ENCODE results near the gene EFCAB6. TPM values are rescaled to one million over a fixed set of nuclear protein-coding genes. Genes with fewer than 3 reads are reported as not detected.

EFCAB6 gene
- total RNA-seq, 1 donor from 2014 or later = 8.6 TPM

DNA sequence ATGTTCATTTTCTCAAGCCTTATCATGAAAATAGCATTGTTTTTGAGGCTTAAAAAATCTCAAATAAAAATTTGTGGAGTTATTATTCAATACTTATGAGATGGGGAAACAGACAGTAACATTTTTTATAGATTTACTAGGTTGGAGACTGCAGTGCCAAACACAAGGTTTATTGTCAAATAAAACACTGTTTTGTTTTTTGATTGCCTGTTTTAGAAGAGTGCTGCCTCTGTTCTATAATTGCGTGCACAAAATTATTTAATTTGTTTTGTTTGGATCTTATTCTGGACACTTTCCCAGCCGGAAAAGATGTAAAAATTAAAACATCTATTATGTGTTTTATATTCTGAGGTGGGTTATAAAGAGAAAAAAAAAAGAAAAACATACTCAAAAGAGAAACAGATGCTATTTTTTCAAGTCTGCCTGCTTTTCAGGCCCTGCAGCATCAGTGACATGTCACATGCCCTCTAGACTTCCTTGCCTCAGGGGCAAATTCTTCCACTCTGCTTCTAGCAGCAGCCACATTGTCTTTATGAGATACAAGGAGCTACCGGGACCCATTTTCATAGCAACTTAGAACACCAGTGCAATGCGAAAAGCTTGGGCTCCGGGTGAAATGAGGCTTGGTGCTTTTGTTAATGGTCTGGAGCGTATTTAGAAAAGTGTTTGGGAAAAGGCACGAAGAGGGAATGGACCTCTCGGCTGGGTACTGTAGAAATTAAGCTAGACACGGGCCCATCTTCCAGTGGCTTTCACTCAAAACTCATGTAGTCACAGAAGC is 77.5 kb downstream of the EFCAB6 start:
- H3K27me3 ChIP-seq = no peaks in the 10 kb centered on the region
- no peaks in the 10 kb centered on the region for H3K9me3 ChIP-seq
- no peaks in the 10 kb centered on the region for H3K4me1 ChIP-seq
- intact Hi-C loops (cut with DNase I) = no loop called here
- no peaks in the 10 kb centered on the region for H3K36me3 ChIP-seq
- no peak overlapping the region for H3K4me3 ChIP-seq
- no peak for DNase-seq (ENCODE audit: low spot score in 2 of 2)
- TF ChIP-seq, protein P1, sequence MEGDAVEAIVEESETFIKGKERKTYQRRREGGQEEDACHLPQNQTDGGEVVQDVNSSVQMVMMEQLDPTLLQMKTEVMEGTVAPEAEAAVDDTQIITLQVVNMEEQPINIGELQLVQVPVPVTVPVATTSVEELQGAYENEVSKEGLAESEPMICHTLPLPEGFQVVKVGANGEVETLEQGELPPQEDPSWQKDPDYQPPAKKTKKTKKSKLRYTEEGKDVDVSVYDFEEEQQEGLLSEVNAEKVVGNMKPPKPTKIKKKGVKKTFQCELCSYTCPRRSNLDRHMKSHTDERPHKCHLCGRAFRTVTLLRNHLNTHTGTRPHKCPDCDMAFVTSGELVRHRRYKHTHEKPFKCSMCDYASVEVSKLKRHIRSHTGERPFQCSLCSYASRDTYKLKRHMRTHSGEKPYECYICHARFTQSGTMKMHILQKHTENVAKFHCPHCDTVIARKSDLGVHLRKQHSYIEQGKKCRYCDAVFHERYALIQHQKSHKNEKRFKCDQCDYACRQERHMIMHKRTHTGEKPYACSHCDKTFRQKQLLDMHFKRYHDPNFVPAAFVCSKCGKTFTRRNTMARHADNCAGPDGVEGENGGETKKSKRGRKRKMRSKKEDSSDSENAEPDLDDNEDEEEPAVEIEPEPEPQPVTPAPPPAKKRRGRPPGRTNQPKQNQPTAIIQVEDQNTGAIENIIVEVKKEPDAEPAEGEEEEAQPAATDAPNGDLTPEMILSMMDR (IDR thresholded peaks at IDR 0.05) = no peak
- H3K27ac ChIP-seq = no peak overlapping the region

DNA sequence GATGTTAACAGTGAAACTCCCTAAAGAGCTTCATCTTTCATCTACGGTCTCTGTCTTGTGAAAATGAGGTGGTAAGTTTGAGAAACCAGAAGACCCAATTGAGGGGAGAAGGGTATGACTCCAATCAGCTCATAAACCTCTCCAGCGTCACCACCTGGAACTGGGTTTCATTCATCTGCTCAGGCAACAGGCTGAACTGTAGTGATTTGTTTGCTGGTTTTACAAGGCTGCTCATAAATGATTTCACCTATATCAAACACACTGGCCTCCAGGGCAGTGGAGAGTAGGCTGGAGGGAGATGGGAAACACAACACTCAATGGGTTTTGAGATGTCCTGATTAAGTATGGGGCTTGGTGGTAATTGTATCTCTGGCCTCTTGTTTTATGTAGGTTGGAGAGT is 79.0 kb downstream of the EFCAB6 start:
- Histone ChIP-seq H3K9me3 (no peaks in the 10 kb centered on the region), H3K4me3 (no peak overlapping the region), H3K4me1 (no peaks in the 10 kb centered on the region), H3K27me3 (no peaks in the 10 kb centered on the region), H3K27ac (no peak overlapping the region), H3K36me3 (no peaks in the 10 kb centered on the region)
- TF ChIP-seq, protein P1 (IDR thresholded peaks at IDR 0.05) = no peak
- intact Hi-C loops (cut with DNase I) = no loop called here
- DNase-seq (ENCODE audit: low spot score in 2 of 2) = no peak

DNA sequence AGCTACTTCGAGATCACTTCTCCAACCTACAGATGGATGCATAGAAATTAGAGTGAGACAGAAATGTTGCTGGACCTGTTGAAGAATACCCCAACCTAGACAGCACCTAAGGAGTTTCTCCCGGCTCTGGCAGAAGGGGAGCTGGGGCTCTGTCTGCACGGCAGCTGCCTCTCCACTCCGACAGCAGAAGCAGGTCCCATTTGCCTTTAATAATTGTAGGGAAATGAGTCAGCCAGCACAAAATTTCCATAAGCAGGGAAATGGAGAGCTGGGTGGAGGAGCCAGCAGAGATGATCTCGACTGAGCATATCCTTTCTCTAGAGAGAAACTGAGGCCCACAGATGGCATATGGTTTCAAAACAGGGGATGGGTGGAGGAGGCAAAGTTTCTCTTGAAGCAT is 80.1 kb downstream of the EFCAB6 start:
- H3K36me3 ChIP-seq = no peaks in the 10 kb centered on the region
- no peaks in the 10 kb centered on the region for H3K27me3 ChIP-seq
- no peaks in the 10 kb centered on the region for H3K4me1 ChIP-seq
- intact Hi-C loops (cut with DNase I) = no loop called here
- TF ChIP-seq, protein P1 (IDR thresholded peaks at IDR 0.05) = no peak
- no peak overlapping the region for H3K27ac ChIP-seq
- no peak for DNase-seq (ENCODE audit: low spot score in 2 of 2)
- H3K9me3 ChIP-seq = no peaks in the 10 kb centered on the region
- H3K4me3 ChIP-seq = no peak overlapping the region

DNA sequence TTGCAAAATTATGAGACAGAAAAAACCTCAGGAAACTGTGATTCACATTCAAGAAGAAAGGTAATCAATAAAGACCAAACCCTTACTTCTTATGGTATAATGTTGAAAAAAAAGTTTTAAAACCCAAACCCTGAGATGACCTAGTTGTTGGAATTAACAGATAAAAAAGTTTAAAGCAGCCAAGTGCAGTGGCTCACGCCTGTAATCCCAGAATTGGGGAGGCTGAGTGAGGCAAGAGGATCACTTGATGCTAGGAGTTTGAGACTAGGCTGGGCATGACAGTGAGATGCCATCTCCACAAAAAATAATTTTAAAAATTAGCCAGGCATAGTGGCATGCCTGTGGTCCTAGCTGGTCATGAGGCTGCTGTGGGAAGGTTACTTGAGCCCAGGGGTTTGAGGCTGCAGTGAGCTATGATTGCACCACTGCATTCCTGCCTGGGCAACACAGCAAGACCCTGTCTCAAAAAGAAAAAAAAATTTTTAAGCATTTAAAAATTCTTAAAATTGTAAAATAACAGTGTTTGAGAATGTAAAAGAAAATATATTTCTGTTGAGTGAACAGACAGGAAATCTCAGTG is 85.1 kb downstream of the EFCAB6 start:
- H3K9me3 ChIP-seq = no peaks in the 10 kb centered on the region
- no peak overlapping the region for H3K27ac ChIP-seq
- no peaks in the 10 kb centered on the region for H3K27me3 ChIP-seq
- H3K4me3 ChIP-seq = no peak overlapping the region
- H3K4me1 ChIP-seq = peaks cover 0 to 3% of the 10 kb centered on the region in 2 donors
- H3K36me3 ChIP-seq = no peaks in the 10 kb centered on the region
- TF ChIP-seq, protein P1 (IDR thresholded peaks at IDR 0.05) = no peak
- intact Hi-C loops (cut with DNase I) = no loop called here
- no peak for DNase-seq (ENCODE audit: low spot score in 2 of 2)

DNA sequence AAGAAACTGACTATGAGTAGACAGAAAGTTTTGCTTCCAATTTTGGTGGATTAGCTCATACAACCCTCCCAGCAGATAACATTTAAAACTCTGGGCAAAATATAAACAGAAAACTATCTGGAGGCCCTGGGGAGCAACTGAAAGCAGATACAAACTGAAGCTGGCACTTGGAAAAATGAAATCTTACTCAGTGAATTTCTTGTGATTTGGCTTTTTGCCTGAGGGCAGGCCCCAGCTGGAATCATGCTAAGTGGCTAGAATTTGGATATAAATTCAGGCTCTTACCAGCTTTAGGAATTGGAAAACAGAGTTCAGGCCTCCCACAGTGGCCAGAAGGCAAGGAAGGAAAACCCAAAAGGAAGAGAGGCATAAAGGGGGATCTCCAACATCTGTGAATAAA is 85.8 kb downstream of the EFCAB6 start:
- Histone ChIP-seq H3K4me1 (peaks cover 0 to 3% of the 10 kb centered on the region in 2 donors), H3K9me3 (no peaks in the 10 kb centered on the region), H3K4me3 (no peak overlapping the region), H3K27me3 (no peaks in the 10 kb centered on the region), H3K27ac (no peak overlapping the region), H3K36me3 (no peaks in the 10 kb centered on the region)
- DNase-seq (ENCODE audit: low spot score in 2 of 2) = no peak
- intact Hi-C loops (cut with DNase I) = no loop called here
- TF ChIP-seq, protein P1 (IDR thresholded peaks at IDR 0.05) = no peak
